Measurements from ENCODE around the gene RRP8. TPM values are rescaled to one million over a fixed set of nuclear protein-coding genes. Genes with fewer than 3 reads are reported as not detected.
A peak's percentile ranks its signal among the peaks of the same experiment; 100 is the strongest.

Gene RRP8
- total and polyA plus RNA-seq, 2 donors (not counting 1 experiment from before 2014, with no cell fraction given), result 12.1 to 13.2 TPM

DNA sequence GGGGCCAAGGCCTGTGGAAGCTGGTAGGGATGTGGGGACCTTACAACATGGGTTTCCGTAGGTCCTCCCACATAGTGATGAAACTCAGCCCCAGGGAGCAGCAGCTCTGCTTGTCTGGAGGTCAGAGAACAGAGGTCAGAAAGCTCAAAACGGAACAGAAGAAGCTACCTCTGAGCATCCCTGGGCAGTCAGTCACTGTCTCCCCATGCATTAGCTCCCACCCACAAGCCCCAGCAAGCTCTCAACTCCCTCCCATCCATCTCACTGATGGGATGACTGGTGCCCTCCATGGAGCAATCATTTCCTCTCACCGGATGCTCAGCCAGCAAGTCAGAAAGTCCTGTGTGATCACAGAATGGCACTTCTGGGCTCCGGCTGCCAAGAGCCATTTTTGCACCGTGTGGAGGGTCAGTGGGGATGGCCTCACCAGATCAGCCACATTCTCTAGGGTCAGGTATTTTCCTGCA, 13.9 kb upstream of the RRP8 start:
- peaks cover 11% of the 10 kb centered on the region for H3K36me3 ChIP-seq (ENCODE audit: control insufficient read depth, insufficient read depth, low read length)
- peaks cover 13% of the 10 kb centered on the region for H3K79me2 ChIP-seq (ENCODE audit: control insufficient read depth, insufficient read depth, low read length)
- H2AFZ ChIP-seq (ENCODE audit: low read length), result no peak overlapping the region
- peak overlapping the region; percentile 99 for H3K4me2 ChIP-seq (ENCODE audit: extremely low read depth, insufficient read depth, low read length)
- TF ChIP-seq EZH2 (IDR thresholded peaks at IDR 0.05; ENCODE audit: low read length, missing control alignments), result no peak
- TF ChIP-seq, protein P1, sequence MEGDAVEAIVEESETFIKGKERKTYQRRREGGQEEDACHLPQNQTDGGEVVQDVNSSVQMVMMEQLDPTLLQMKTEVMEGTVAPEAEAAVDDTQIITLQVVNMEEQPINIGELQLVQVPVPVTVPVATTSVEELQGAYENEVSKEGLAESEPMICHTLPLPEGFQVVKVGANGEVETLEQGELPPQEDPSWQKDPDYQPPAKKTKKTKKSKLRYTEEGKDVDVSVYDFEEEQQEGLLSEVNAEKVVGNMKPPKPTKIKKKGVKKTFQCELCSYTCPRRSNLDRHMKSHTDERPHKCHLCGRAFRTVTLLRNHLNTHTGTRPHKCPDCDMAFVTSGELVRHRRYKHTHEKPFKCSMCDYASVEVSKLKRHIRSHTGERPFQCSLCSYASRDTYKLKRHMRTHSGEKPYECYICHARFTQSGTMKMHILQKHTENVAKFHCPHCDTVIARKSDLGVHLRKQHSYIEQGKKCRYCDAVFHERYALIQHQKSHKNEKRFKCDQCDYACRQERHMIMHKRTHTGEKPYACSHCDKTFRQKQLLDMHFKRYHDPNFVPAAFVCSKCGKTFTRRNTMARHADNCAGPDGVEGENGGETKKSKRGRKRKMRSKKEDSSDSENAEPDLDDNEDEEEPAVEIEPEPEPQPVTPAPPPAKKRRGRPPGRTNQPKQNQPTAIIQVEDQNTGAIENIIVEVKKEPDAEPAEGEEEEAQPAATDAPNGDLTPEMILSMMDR (conservative IDR thresholded peaks at IDR 0.05 in 1 of 2, IDR thresholded peaks at IDR 0.05 in 1 of 2; ENCODE audit: low read depth in 1 of 2, low read length in 2 of 2), result no peak
- H3K9ac ChIP-seq (ENCODE audit: insufficient read depth, low read length), result no peak overlapping the region
- no peak overlapping the region for H3K27ac ChIP-seq (ENCODE audit: insufficient read depth, low read length)
- no peak for DNase-seq (ENCODE audit: low read depth in 2 of 2)
- H3K4me1 ChIP-seq (ENCODE audit: control insufficient read depth, extremely low read depth, insufficient read depth, low read length), result peaks cover 10% of the 10 kb centered on the region
- peak overlapping the region in 2 of 4 experiments; percentile 93 to 99 for H3K4me3 ChIP-seq (replicated peaks in 1 of 4; ENCODE audit: control extremely low read depth in 1 of 4, insufficient read depth in 1 of 4, low read depth in 3 of 4, low read length in 4 of 4)
- H4K20me1 ChIP-seq (ENCODE audit: control insufficient read depth, extremely low read depth, insufficient read depth, low read length), result no peaks in the 10 kb centered on the region
- H3K9me3 ChIP-seq (ENCODE audit: control insufficient read depth, insufficient read depth, low read depth, low read length), result no peaks in the 10 kb centered on the region
- no peaks in the 10 kb centered on the region for H3K27me3 ChIP-seq (ENCODE audit: control insufficient read depth, insufficient read depth, low read length)

- Histone ChIP-seq H3K4me1 (ENCODE audit: control insufficient read depth, extremely low read depth, insufficient read depth, low read length) (peaks cover 10% of the 10 kb centered on the region), H3K27ac (ENCODE audit: insufficient read depth, low read length) (no peak overlapping the region), H3K4me3 (replicated peaks in 1 of 4; ENCODE audit: control extremely low read depth in 1 of 4, insufficient read depth in 1 of 4, low read depth in 3 of 4, low read length in 4 of 4) (no peak overlapping the region), H3K4me2 (ENCODE audit: extremely low read depth, insufficient read depth, low read length) (no peak overlapping the region), H3K9ac (ENCODE audit: insufficient read depth, low read length) (no peak overlapping the region), H3K27me3 (ENCODE audit: control insufficient read depth, insufficient read depth, low read length) (no peaks in the 10 kb centered on the region), H4K20me1 (ENCODE audit: control insufficient read depth, extremely low read depth, insufficient read depth, low read length) (no peaks in the 10 kb centered on the region), H2AFZ (ENCODE audit: low read length) (no peak overlapping the region), H3K9me3 (ENCODE audit: control insufficient read depth, insufficient read depth, low read depth, low read length) (no peaks in the 10 kb centered on the region), H3K79me2 (ENCODE audit: control insufficient read depth, insufficient read depth, low read length) (peaks cover 14% of the 10 kb centered on the region), H3K36me3 (ENCODE audit: control insufficient read depth, insufficient read depth, low read length) (peaks cover 11% of the 10 kb centered on the region)
- TF ChIP-seq EZH2 (IDR thresholded peaks at IDR 0.05; ENCODE audit: low read length, missing control alignments), result no peak
- TF ChIP-seq, protein P1 (conservative IDR thresholded peaks at IDR 0.05 in 1 of 2, IDR thresholded peaks at IDR 0.05 in 1 of 2; ENCODE audit: low read depth in 1 of 2, low read length in 2 of 2), result no peak
- DNase-seq (ENCODE audit: low read depth in 2 of 2), result no peak
These were observed 13.3 kb upstream of the RRP8 start for GRCh38 chr11:6616596-6617250.

DNA sequence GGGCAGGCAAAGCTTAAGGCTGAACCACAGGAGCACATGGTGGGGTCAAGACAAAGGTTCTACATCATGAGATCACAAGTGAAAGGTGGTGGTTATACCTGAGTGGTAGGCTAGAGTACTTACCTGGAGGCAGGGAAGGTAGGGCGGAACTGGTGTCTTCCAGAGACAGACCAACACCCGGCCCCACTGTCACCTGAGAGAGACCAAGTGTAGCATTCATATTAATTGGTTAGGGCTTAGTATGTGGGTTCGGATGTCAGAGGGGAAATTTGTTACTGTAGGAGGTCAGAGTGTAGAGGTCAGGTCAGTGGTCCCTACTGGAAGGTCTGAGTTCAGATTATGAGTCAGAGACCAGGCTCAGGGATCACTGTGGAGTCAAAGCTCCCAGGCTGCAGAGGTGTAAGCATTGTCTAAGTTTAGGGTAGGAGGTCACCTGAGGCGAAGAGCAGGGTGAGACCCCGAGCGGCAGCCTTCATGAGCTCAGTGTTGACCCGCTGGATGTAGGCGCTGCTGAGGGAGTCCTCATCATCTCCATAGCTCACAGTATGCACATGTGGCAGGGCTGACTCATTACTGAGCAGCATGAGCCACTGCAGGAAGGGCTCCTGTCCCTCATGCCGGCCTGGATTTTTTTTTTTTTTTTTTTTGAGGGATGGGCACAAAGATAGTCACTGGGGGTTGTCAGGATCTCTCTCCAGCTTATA, 12.6 kb upstream of the RRP8 start:
- TF ChIP-seq, protein P1 (conservative IDR thresholded peaks at IDR 0.05 in 1 of 2, IDR thresholded peaks at IDR 0.05 in 1 of 2; ENCODE audit: low read depth in 1 of 2, low read length in 2 of 2), result no peak
- TF ChIP-seq EZH2 (IDR thresholded peaks at IDR 0.05; ENCODE audit: low read length, missing control alignments), result no peak
- Histone ChIP-seq H3K9me3 (ENCODE audit: control insufficient read depth, insufficient read depth, low read depth, low read length) (no peaks in the 10 kb centered on the region), H3K4me1 (ENCODE audit: control insufficient read depth, extremely low read depth, insufficient read depth, low read length) (peaks cover 10% of the 10 kb centered on the region), H3K36me3 (ENCODE audit: control insufficient read depth, insufficient read depth, low read length) (peaks cover 15% of the 10 kb centered on the region), H3K27ac (ENCODE audit: insufficient read depth, low read length) (no peak overlapping the region), H3K79me2 (ENCODE audit: control insufficient read depth, insufficient read depth, low read length) (peaks cover 21% of the 10 kb centered on the region), H3K27me3 (ENCODE audit: control insufficient read depth, insufficient read depth, low read length) (no peaks in the 10 kb centered on the region), H2AFZ (ENCODE audit: low read length) (no peak overlapping the region), H3K4me3 (replicated peaks in 1 of 4; ENCODE audit: control extremely low read depth in 1 of 4, insufficient read depth in 1 of 4, low read depth in 3 of 4, low read length in 4 of 4) (no peak overlapping the region), H4K20me1 (ENCODE audit: control insufficient read depth, extremely low read depth, insufficient read depth, low read length) (no peaks in the 10 kb centered on the region), H3K4me2 (ENCODE audit: extremely low read depth, insufficient read depth, low read length) (no peak overlapping the region), H3K9ac (ENCODE audit: insufficient read depth, low read length) (no peak overlapping the region)
- peak in 1 of 2 donors; percentile 57 for DNase-seq (ENCODE audit: low read depth in 2 of 2)
